GM23338 (cell line): ENCODE measurements around the gene ATG7. TPM values are rescaled to one million over a fixed set of nuclear protein-coding genes. Genes with fewer than 3 reads are reported as not detected.

ENCODE experiments used
- ATAC-seq: fragments of 200-7000 bp; cut with Tn5 transposase; 3 replicates; pipeline ENCODE4 v1.9.1; 2020
- DNase-seq: peaks from one replicate; pipeline ENCODE4 v3.0.0-alpha.2; 2015; ENCODE audit warnings: low spot score
- H2AFZ ChIP-seq: fragments of 200-600 bp; sonication (generic); 2 replicates; pipeline ENCODE4 v1.8.0; 2016; ENCODE audit warnings: antibody characterized with exemption, mild to moderate bottlenecking, moderate library complexity
- H3F3A ChIP-seq: fragments of 200-600 bp; sonication (generic); replicated peaks from 2 replicates; pipeline ENCODE4 v1.8.0; 2017; ENCODE audit warnings: antibody characterized with exemption, mixed run types, low read depth
- H3K27ac ChIP-seq: fragments of 200-600 bp; sonication (generic); 2 replicates; pipeline ENCODE4 v1.6.1; 2016; ENCODE audit warnings: low read depth
- H3K27me3 ChIP-seq: fragments of 200-600 bp; sonication (generic); 2 replicates; pipeline ENCODE4 v1.8.0; 2016; ENCODE audit warnings: mild to moderate bottlenecking, mixed run types, moderate library complexity; ENCODE audit not compliant: insufficient read depth
- H3K36me3 ChIP-seq: fragments of 200-600 bp; sonication (generic); 2 replicates; pipeline ENCODE4 v1.8.0; 2016; ENCODE audit warnings: mild to moderate bottlenecking; ENCODE audit not compliant: insufficient read depth
- H3K4me1 ChIP-seq: fragments of 200-600 bp; sonication (generic); 2 replicates; pipeline ENCODE4 v1.8.0; 2016; ENCODE audit warnings: mild to moderate bottlenecking, moderate library complexity; ENCODE audit not compliant: insufficient read depth
- H3K4me2 ChIP-seq: fragments of 200-600 bp; sonication (generic); 2 replicates; pipeline ENCODE4 v1.7.1; 2017; ENCODE audit warnings: mixed run types
- H3K4me3 ChIP-seq: fragments of 200-600 bp; sonication (generic); 2 replicates; pipeline ENCODE4 v1.6.1; 2016; ENCODE audit warnings: mixed run types
- H3K79me2 ChIP-seq: fragments of 200-600 bp; sonication (generic); replicated peaks from 2 replicates; pipeline ENCODE4 v1.8.0; 2017; ENCODE audit warnings: mild to moderate bottlenecking; ENCODE audit not compliant: insufficient read depth
- H3K9me2 ChIP-seq: fragments of 200-600 bp; sonication (generic); 2 replicates; pipeline ENCODE4 v1.8.0; 2017; ENCODE audit not compliant: insufficient read depth
- H4K20me1 ChIP-seq: fragments of 200-600 bp; sonication (generic); replicated peaks from 2 replicates; pipeline ENCODE4 v1.8.0; 2017; ENCODE audit warnings: mild to moderate bottlenecking; ENCODE audit not compliant: insufficient read depth
- H3K27ac Mint-ChIP-seq: 2 replicates; pipeline ENCODE4 v1.8.0; 2020; ENCODE audit warnings: inconsistent platforms, mild to moderate bottlenecking, moderate library complexity, mixed read lengths
- H3K27me3 Mint-ChIP-seq: 3 replicates; pipeline ENCODE4 v1.8.0; 2022; ENCODE audit warnings: low read depth, mild to moderate bottlenecking, moderate library complexity, mixed read lengths, inconsistent platforms; ENCODE audit not compliant: insufficient read depth, poor library complexity
- H3K36me3 Mint-ChIP-seq: 3 replicates; pipeline ENCODE4 v1.8.0; 2021; ENCODE audit warnings: low read depth, mild to moderate bottlenecking, inconsistent platforms, moderate library complexity, mixed read lengths
- H3K4me1 Mint-ChIP-seq: 3 replicates; pipeline ENCODE4 v1.8.0; 2020; ENCODE audit warnings: mild to moderate bottlenecking, inconsistent platforms, mixed read lengths
- H3K4me3 Mint-ChIP-seq: 3 replicates; pipeline ENCODE4 v1.8.0; 2021; ENCODE audit warnings: moderate library complexity, mild to moderate bottlenecking, inconsistent platforms, mixed read lengths
- H3K9me3 Mint-ChIP-seq: 3 replicates; pipeline ENCODE4 v1.8.0; 2020; ENCODE audit warnings: moderate library complexity, mild to moderate bottlenecking, inconsistent platforms, mixed read lengths
- CREB1 ChIP-seq: fragments of 250-450 bp; sonication (Bioruptor Pico); IDR thresholded peaks from 2 replicates; pipeline ENCODE4 v1.5.0; 2020; ENCODE audit warnings: low read depth, mild to moderate bottlenecking, moderate library complexity
- EZH2 ChIP-seq: fragments of 200-600 bp; sonication (generic); IDR thresholded peaks from one replicate; pipeline ENCODE4 v1.8.0; 2017; ENCODE audit warnings: antibody characterized with exemption, mild to moderate bottlenecking, low read depth; ENCODE audit not compliant: unreplicated experiment
- EZH2phosphoT487 ChIP-seq: fragments of 200-600 bp; sonication (generic); IDR thresholded peaks from one replicate; pipeline ENCODE4 v1.8.1; 2018; ENCODE audit warnings: antibody characterized with exemption; ENCODE audit not compliant: unreplicated experiment
- JUNB ChIP-seq: IDR thresholded peaks from one replicate; pipeline ENCODE4 v1.6.1; 2016; ENCODE audit warnings: antibody characterized with exemption; ENCODE audit not compliant: unreplicated experiment
- NANOG ChIP-seq: IDR thresholded peaks from 2 replicates; pipeline ENCODE4 v1.6.1; 2016; ENCODE audit warnings: antibody characterized with exemption, borderline replicate concordance
- POLR2AphosphoS5 ChIP-seq: IDR thresholded peaks from 2 replicates; pipeline ENCODE4 v1.6.1; 2016; ENCODE audit warnings: antibody characterized with exemption, low read depth
- STAT1 ChIP-seq: IDR thresholded peaks from one replicate; pipeline ENCODE4 v1.6.1; 2016; ENCODE audit warnings: antibody characterized with exemption; ENCODE audit not compliant: unreplicated experiment
- ZNF114 ChIP-seq: fragments of 250-450 bp; sonication (Bioruptor Pico); IDR thresholded peaks from 2 replicates; pipeline ENCODE4 v1.5.0; 2020; ENCODE audit warnings: mild to moderate bottlenecking, moderate library complexity
- ZNF331 ChIP-seq: fragments of 250-450 bp; sonication (Bioruptor Pico); IDR thresholded peaks from 2 replicates; pipeline ENCODE4 v1.5.0; 2020; ENCODE audit warnings: low read depth, mild to moderate bottlenecking, moderate library complexity
- polyA plus RNA-seq: library from polyadenylated mRNA; unstranded; fragments of >200 nt; fragmentation: Nextera tagmentation; extraction: Ambion mirVana; gene quantifications from 2 replicates; pipeline ENCODE4 v1.2.1, GENCODE V29; 2016
- total RNA-seq: library from RNA; depleted of rRNA; stranded (reverse); fragments of >200 nt; shearing (Covaris generic); gene quantifications from 2 replicates; pipeline ENCODE4 v1.2.3, GENCODE V29; 2014
- TF ChIP-seq, protein P1 (sequence below): IDR thresholded peaks from one replicate; pipeline ENCODE4 v1.6.1; 2018; ENCODE audit warnings: antibody characterized with exemption; ENCODE audit not compliant: unreplicated experiment
- TF ChIP-seq, protein P2 (sequence below), 2 experiments: fragments of 200-600 bp in 1 of 2; sonication (generic) in 1 of 2; conservative IDR thresholded peaks; 2 replicates each; pipeline versions ENCODE4 v1.5.1 to v1.6.1; 2016 to 2017; ENCODE audit warnings: antibody characterized with exemption in 2 of 2, low read depth in 2 of 2, mild to moderate bottlenecking in 2 of 2, moderate library complexity in 1 of 2
- TF ChIP-seq, protein P3 (sequence below): fragments of 250-450 bp; sonication (Bioruptor Pico); IDR thresholded peaks from 2 replicates; pipeline ENCODE4 v1.5.0; 2020; ENCODE audit warnings: mild to moderate bottlenecking, moderate library complexity
- TF ChIP-seq, protein P4 (sequence below): IDR thresholded peaks from 2 replicates; pipeline ENCODE4 v1.6.1; 2016; ENCODE audit warnings: antibody characterized with exemption

The ATG7 gene
- total and polyA plus RNA-seq, 2 experiments from 2014 or later, result 16.2 to 36.7 TPM

DNA sequence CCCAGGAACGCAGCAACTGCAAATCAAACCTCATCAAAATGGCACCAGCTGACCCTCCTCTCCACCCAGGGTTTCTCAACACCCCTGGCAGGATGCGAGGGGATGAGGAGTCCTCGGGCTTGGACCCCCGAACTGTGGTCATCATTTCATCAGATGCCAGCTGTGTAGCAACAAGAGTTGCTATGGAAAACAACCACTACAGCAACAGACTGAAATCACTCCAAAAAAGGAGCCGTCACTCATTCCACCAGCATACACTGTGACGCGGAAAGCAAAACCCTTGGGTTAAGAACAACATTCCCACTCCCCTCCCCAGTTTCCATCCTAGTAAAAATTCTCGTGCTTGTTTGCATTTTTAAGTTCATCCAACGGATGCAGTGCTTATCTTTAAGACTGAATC, 331.4 kb downstream of the ATG7 start:
- Histone ChIP-seq H3K27me3 (no peaks in the 10 kb centered on the region), H3K27ac (0 out of 2 replicates have a peak overlapping the region, but pooled peaks have one; percentile 28), H3K36me3 (no peaks in the 10 kb centered on the region; the same call in 1 of the 2 replicates), H3K4me3 (no peak overlapping the region), H3F3A (no peaks in the 10 kb centered on the region), H3K79me2 (peaks cover 76% of the 10 kb centered on the region), H3K9me2 (no peaks in the 10 kb centered on the region), H3K4me1 (peaks cover 51% of the 10 kb centered on the region), H3K4me2 (no peak overlapping the region; the same call in 1 of the 2 replicates), H2AFZ (no peak overlapping the region), H4K20me1 (peaks cover 11% of the 10 kb centered on the region; the same call in 1 of the 2 replicates)
- Mint-ChIP-seq H3K9me3 (no peaks in the 10 kb centered on the region), H3K4me1 (peaks cover 78% of the 10 kb centered on the region), H3K36me3 (peaks cover 32% of the 10 kb centered on the region), H3K27me3 (peaks cover 8% of the 10 kb centered on the region), H3K27ac (peak overlapping the region; percentile 49), H3K4me3 (no peak overlapping the region; the same call in 2 of the 3 replicates)
- no peak for DNase-seq
- ATAC-seq, result no peak
- no peak for TF ChIP-seq EZH2
- no peak for TF ChIP-seq ZNF331 (CRISPR knock-in tag)
- TF ChIP-seq, protein P1, sequence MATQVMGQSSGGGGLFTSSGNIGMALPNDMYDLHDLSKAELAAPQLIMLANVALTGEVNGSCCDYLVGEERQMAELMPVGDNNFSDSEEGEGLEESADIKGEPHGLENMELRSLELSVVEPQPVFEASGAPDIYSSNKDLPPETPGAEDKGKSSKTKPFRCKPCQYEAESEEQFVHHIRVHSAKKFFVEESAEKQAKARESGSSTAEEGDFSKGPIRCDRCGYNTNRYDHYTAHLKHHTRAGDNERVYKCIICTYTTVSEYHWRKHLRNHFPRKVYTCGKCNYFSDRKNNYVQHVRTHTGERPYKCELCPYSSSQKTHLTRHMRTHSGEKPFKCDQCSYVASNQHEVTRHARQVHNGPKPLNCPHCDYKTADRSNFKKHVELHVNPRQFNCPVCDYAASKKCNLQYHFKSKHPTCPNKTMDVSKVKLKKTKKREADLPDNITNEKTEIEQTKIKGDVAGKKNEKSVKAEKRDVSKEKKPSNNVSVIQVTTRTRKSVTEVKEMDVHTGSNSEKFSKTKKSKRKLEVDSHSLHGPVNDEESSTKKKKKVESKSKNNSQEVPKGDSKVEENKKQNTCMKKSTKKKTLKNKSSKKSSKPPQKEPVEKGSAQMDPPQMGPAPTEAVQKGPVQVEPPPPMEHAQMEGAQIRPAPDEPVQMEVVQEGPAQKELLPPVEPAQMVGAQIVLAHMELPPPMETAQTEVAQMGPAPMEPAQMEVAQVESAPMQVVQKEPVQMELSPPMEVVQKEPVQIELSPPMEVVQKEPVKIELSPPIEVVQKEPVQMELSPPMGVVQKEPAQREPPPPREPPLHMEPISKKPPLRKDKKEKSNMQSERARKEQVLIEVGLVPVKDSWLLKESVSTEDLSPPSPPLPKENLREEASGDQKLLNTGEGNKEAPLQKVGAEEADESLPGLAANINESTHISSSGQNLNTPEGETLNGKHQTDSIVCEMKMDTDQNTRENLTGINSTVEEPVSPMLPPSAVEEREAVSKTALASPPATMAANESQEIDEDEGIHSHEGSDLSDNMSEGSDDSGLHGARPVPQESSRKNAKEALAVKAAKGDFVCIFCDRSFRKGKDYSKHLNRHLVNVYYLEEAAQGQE, result no peak
- no peak for TF ChIP-seq EZH2phosphoT487
- TF ChIP-seq STAT1, result no peak
- TF ChIP-seq NANOG, result no peak
- no peak for TF ChIP-seq POLR2AphosphoS5
- TF ChIP-seq, protein P2, sequence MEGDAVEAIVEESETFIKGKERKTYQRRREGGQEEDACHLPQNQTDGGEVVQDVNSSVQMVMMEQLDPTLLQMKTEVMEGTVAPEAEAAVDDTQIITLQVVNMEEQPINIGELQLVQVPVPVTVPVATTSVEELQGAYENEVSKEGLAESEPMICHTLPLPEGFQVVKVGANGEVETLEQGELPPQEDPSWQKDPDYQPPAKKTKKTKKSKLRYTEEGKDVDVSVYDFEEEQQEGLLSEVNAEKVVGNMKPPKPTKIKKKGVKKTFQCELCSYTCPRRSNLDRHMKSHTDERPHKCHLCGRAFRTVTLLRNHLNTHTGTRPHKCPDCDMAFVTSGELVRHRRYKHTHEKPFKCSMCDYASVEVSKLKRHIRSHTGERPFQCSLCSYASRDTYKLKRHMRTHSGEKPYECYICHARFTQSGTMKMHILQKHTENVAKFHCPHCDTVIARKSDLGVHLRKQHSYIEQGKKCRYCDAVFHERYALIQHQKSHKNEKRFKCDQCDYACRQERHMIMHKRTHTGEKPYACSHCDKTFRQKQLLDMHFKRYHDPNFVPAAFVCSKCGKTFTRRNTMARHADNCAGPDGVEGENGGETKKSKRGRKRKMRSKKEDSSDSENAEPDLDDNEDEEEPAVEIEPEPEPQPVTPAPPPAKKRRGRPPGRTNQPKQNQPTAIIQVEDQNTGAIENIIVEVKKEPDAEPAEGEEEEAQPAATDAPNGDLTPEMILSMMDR (conservative IDR thresholded peaks at IDR 0.05; ENCODE audit: low read depth in 2 of 2), result no peak
- TF ChIP-seq ZNF114 (CRISPR knock-in tag), result no peak
- TF ChIP-seq, protein P3, sequence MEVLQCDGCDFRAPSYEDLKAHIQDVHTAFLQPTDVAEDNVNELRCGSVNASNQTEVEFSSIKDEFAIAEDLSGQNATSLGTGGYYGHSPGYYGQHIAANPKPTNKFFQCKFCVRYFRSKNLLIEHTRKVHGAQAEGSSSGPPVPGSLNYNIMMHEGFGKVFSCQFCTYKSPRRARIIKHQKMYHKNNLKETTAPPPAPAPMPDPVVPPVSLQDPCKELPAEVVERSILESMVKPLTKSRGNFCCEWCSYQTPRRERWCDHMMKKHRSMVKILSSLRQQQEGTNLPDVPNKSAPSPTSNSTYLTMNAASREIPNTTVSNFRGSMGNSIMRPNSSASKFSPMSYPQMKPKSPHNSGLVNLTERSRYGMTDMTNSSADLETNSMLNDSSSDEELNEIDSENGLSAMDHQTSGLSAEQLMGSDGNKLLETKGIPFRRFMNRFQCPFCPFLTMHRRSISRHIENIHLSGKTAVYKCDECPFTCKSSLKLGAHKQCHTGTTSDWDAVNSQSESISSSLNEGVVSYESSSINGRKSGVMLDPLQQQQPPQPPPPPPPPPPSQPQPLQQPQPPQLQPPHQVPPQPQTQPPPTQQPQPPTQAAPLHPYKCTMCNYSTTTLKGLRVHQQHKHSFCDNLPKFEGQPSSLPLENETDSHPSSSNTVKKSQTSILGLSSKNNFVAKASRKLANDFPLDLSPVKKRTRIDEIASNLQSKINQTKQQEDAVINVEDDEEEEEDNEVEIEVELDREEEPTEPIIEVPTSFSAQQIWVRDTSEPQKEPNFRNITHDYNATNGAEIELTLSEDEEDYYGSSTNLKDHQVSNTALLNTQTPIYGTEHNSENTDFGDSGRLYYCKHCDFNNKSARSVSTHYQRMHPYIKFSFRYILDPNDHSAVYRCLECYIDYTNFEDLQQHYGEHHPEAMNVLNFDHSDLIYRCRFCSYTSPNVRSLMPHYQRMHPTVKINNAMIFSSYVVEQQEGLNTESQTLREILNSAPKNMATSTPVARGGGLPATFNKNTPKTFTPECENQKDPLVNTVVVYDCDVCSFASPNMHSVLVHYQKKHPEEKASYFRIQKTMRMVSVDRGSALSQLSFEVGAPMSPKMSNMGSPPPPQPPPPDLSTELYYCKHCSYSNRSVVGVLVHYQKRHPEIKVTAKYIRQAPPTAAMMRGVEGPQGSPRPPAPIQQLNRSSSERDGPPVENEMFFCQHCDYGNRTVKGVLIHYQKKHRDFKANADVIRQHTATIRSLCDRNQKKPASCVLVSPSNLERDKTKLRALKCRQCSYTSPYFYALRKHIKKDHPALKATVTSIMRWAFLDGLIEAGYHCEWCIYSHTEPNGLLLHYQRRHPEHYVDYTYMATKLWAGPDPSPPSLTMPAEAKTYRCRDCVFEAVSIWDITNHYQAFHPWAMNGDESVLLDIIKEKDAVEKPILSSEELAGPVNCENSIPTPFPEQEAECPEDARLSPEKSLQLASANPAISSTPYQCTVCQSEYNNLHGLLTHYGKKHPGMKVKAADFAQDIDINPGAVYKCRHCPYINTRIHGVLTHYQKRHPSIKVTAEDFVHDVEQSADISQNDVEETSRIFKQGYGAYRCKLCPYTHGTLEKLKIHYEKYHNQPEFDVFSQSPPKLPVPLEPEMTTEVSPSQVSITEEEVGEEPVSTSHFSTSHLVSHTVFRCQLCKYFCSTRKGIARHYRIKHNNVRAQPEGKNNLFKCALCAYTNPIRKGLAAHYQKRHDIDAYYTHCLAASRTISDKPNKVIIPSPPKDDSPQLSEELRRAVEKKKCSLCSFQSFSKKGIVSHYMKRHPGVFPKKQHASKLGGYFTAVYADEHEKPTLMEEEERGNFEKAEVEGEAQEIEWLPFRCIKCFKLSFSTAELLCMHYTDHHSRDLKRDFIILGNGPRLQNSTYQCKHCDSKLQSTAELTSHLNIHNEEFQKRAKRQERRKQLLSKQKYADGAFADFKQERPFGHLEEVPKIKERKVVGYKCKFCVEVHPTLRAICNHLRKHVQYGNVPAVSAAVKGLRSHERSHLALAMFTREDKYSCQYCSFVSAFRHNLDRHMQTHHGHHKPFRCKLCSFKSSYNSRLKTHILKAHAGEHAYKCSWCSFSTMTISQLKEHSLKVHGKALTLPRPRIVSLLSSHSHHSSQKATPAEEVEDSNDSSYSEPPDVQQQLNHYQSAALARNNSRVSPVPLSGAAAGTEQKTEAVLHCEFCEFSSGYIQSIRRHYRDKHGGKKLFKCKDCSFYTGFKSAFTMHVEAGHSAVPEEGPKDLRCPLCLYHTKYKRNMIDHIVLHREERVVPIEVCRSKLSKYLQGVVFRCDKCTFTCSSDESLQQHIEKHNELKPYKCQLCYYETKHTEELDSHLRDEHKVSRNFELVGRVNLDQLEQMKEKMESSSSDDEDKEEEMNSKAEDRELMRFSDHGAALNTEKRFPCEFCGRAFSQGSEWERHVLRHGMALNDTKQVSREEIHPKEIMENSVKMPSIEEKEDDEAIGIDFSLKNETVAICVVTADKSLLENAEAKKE (CRISPR knock-in tag), result no peak
- TF ChIP-seq CREB1 (CRISPR knock-in tag), result no peak
- no peak for TF ChIP-seq JUNB
- TF ChIP-seq, protein P4, sequence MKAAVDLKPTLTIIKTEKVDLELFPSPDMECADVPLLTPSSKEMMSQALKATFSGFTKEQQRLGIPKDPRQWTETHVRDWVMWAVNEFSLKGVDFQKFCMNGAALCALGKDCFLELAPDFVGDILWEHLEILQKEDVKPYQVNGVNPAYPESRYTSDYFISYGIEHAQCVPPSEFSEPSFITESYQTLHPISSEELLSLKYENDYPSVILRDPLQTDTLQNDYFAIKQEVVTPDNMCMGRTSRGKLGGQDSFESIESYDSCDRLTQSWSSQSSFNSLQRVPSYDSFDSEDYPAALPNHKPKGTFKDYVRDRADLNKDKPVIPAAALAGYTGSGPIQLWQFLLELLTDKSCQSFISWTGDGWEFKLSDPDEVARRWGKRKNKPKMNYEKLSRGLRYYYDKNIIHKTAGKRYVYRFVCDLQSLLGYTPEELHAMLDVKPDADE, result no peak
